ENCODE measurements around the gene AKR1C4.
A peak's percentile ranks its signal among the peaks of the same experiment; 100 is the strongest.
"Not testable (repeated sequence)": the region's sequence is repeated elsewhere in the genome, so short reads cannot be mapped to it uniquely, and the experiment has no call there.

The AKR1C4 gene
- 0 reads per million in 4 donors for total RNA-seq

DNA sequence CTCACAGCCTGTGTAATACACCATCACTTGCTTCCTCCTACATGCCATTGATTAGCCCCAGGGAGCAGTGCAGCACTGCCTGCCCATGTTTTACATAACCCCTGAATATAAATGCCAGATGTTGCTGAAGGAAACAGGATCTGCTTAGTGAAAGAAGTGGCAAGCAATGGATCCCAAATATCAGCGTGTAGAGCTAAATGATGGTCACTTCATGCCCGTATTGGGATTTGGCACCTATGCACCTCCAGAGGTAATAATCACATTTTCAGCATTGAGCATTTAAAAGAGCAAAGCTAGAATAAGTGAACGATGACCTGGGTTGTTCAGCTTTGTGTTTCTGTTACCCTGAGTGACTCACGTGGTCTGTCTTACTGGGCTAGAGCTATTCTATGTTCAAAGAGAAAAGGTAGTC, at the start of gene AKR1C4:
Gene AKR1C4, plus strand, starts transcription at position 136 of the 412 bp plus-strand sequence. Its CDS starts 31 bp downstream, at position 167.
- no peak for DNase-seq

- no peak for DNase-seq
Measured at GRCh38 chr10:5146920-5147254, 49.8 kb upstream of the AKR1C4 start.

DNA sequence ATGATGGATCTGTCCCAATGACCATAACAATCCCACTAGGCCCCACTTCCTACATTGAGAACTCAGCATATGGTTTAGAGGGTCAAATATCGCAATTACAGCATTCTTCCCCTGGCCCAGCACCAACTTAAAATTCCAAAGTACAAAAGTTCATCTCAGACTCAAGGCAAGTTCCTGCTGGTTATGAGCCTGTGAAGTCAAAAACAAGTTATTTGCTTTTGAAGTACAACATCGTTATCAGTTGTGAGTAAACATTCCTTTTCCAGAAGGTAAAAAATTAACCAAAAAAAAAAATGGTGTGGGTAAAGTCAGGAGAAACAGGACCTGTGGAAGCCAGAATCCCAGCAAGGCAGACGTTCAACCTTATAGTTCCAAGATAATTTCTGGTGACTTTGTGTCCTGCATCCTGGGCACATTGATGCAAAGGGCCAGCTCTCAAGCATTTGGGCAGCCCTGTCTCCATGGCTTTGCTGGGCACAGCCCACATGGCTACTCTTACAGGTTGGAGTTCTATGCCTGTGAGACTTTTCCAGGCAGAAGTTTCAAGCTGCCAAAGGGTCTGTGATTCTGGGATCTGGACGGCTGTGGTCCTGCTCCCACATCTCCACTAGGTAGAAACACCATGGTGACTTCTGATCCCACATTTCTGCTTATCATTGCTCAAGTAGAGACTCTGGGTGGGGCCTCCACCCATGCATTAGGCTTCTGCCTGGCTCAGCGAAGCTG, 49.2 kb upstream of the AKR1C4 start:
- no peak for DNase-seq

DNA sequence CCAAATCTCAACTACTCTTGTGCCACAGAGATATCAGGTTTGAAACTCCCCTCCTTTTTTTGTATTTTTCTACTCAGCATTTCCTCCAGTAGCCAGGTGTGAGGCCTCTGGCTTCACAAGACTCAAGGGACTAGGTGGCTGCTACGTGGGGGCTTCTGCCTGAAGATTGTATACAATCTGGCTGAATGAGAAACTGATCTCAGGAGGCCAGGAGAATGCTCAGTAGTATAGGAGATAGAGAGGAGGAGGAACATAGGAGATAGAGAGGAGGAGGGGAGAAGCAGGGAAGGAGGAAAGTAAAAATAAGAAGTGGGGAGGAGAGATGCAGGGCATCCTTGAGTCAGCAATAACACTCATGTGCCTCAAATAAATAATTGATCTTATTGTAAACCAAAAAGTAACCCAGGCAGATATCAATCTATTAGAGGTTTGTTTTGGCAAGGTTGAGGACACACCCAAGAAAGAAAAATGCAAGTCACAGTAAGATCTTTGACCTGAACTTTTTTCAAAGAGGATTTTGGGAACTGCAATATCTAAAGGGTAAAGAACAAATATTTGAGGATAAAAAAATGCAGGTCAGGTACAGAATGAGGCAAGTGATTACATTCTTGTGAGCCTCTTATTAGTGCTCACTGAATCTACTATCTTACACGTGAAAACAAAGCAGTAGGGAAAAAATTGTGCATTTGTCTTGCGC, 48.5 kb upstream of the AKR1C4 start:
- DNase-seq, result no peak

- no peak for DNase-seq
Measured at GRCh38 chr10:5148678-5149032, 48.0 kb upstream of the AKR1C4 start.

DNA sequence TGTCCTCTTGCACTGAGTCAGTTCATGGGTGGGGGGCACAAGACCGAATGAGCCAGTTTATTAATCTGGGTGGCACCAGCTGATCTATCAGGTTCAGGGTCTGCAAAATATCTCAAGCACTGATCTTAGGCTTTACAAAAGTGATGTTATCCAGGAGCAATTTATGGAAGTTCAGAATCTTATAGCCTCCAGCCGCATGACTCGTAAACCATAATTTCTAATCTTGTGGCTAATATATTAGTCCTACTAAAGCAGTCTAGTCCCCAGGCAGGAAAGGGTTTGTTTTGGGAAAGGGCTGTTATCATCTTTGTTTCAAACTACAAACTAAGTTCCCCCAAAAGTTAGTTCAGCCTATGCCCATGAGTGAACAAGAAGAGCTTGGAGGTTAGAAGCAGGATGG, 45.6 kb upstream of the AKR1C4 start:
- no peak for DNase-seq

GRCh38 chr10:5155951-5156350, 40.7 kb upstream of the AKR1C4 start:
- no peak for DNase-seq

DNA sequence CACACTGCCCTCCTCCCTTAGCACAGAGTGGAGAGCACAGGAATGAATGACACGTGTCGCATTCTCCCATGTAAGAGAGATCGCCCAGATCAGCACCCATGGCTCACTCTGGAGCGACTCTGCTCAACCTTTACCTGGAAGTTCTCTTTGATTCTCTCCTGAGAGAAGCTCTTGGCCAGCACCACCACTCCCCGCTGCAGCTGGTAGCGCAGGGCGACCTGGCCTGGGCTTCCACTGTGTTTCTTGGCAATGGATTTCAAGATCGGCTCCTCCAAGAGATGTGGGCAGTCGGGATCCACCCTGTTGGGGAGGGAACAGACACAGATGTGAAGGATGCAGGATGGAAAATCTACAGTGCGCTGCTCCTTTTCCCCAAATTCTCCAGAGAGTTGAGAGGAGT, 39.1 kb upstream of the AKR1C4 start:
- DNase-seq, result no peak

DNA sequence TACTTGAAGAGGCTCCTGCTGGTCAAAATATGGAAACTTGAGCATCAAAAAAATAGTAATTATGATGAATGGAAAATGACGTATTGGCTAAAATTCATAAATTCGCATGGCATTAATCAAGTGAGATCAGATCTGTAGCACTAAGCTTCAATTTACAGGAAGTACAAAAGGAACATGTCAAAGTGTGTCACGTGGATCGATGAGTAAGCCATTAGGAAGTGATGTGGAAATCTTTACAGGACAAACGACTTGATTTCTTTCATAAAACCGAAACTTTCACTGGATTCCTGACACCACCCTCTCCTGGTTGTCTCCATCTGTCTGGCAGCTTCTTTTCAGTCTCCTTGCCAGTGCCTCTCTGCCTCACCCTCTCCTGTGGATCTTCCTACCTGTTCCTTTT, 37.5 kb upstream of the AKR1C4 start:
- DNase-seq, result no peak

DNA sequence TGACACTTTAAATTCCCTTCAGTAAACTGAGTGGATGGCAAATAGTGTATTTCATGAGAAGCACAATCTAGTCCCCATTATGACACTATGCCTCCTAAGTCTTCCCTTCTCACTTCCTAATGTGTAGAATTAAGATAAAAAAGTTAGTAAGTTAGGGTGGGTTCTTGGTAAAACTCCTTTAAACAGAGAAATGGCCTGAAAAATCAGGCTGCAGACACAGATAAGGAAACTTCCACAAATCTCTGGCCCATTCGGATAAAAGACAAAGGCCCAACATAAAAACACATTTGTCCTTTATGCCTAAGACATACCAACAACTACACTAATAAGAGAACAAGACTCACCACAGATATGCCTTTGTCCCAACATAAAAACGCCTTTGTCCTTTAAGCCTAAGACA, 33.1 kb upstream of the AKR1C4 start:
- no peak for DNase-seq

DNA sequence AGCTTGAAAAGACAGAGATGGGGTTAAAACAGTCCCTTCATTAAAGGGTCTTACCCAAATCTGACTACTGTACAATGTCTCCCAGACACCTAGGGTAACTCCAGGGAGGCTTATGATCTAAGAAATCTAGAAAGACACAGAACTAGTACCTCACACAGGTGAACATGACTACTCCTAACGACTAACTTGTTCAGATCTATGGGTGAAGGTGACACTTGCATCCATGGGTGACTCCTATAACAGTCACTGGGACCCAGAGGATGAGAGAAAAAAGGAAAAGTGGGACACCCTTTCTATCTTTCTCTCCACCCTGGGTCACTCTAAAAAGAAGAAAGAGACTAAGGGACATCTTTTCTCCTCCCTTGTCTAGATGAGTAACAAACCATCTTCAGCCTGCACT, 30.9 kb upstream of the AKR1C4 start:
- no peak for DNase-seq

DNA sequence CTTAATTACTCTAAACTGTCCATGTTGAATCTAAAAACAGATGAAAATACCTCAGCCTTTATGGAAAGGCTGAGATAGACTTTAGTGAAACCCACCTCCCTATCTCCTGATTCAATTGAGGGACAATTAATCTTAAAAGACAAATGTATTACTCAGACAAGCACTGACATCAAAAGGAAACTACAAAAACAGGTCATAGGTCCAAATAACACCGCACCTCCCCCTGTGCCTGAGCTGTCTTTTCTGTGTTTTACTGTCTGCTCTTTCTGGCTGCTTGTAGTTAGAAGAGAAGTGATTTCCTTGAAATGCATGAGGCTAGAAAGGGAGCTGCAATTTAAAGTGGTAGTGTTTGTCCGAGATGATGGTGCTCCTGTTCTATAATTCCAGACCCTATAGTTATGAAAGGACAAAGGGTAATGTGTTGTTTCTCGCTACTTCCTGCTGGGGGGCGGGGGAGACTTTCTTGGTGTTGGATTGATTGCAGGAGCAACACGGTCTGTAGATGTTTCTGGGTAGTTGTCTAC, 27.7 kb upstream of the AKR1C4 start:
- DNase-seq, result peak in 1 of 5 donors; percentile 56

DNA sequence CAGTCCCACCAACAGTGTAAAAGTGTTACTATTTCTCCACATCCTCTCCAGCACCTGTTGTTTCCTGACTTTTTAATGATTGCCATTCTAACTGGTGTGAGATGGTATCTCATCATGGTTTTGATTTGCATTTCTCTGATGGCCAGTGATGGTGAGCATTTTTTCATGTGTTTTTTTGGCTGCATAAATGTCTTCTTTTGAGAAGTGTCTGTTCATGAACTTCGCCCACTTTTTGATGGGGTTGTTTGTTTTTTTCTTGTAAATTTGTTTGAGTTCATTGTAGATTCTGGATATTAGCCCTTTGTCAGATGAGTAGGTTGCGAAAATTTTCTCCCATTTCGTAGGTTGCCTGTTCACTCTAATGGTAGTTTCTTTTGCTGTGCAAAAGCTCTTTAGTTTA, 21.1 kb upstream of the AKR1C4 start:
- not testable (repeated sequence) for DNase-seq

GRCh38 chr10:5180503-5180902, 16.1 kb upstream of the AKR1C4 start:
- DNase-seq, result not testable (repeated sequence)

GRCh38 chr10:5183923-5184322, 12.7 kb upstream of the AKR1C4 start:
- no peak for DNase-seq

- no peak for DNase-seq
Measured at GRCh38 chr10:5184987-5185775, 11.5 kb upstream of the AKR1C4 start, which contains the start of gene AKR1C8. Gene AKR1C8 (minus strand): TSS chr10:5185150. CDS start chr10:5185104, 46 bp downstream.

DNA sequence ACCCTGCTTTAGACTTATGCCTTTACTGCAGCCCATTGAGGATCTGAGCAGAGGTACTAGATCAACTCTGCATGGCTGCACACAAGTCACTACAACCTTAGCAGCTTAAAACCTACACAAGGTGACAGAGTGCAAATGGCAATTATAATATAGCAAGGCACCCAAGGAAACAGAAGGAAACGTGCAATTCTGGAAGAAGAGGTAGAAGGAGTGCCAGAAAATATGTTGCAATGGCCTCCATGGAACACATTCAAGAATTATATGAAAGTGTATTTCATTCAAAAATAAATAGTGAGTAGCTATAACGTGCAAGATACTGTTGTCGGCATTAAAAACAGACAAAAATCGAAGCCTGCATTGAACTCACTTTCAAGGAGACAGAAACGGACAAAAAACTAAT, 8.8 kb upstream of the AKR1C4 start:
- DNase-seq, result no peak

GRCh38 chr10:5188358-5188757, 8.3 kb upstream of the AKR1C4 start:
- no peak for DNase-seq

DNA sequence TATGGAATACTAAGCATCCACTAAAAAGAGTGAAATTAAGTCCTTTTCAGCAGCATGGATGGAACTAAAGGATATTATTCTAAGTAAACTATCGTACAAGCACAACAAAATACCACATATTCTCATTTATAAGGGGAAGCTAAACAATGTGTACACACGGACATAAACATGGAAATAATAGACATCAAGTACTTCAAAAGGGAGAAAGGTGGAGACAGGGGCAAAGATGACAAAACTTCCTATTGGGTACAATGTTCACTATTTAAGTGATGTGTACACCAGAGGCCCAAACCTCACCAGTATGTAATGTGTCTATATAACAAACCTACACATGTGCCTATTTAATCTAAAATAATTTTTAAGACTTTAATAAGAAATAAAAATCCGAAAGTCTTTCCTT, 2.2 kb upstream of the AKR1C4 start:
- DNase-seq, result no peak

DNA sequence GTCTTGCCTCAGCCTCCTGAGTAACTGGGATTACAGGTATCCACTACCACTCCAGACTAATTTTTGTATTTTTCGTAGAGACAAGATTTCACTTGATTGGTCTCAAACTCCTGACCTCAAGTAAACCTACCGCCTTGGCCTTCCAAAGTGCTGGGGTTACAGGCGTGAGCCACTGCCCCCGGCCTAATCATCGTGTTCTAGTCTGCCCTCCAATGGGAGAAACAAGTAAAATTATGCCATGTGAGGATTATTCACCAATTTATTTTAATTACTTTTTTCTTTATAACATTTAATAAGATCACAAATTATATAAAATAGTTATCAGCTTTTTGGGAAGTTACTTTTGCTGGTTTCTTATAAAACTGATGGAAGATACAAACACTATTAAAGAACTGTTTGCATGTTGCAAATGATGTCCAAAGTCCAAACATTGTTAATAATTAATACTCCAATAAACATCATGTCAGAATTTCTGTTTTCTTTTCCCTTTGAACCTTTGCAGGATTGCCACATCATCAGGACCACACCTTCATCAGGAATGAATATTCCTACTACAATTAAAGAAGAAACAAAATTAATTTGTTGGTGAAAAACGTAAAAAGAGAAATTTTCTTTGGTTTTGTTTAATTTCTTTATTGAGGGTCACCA, 786 bp upstream of the AKR1C4 start:
- no peak for DNase-seq

DNA sequence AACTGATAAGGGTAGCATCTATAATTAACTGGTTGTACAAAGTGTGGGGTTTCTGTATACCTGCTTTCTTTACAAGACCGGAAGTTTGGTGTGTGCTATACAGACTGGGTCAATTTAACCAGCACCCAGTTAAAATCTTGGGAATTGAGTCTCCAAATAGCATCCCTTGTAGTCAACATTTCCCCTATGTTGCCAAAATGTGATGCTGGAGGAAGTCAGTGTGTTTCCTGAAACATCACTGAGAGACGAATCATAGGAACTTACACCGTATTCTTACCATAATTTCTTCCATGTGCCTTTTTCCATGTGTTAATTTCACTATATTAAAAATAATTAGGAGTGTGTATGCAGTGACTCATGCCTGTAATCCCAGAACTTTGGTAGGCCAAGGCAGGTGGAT, 1.7 kb downstream of the AKR1C4 start:
- no peak for DNase-seq

GRCh38 chr10:5199398-5199797, 2.8 kb downstream of the AKR1C4 start:
- DNase-seq, result no peak

- peak in 1 of 5 donors; percentile 25 for DNase-seq
Measured at GRCh38 chr10:5206799-5207198, 10.2 kb downstream of the AKR1C4 start.
